ENCODE results near the gene NEBL.

Gene NEBL

GRCh38 chr10:20890491-20891337, 6.4 kb downstream of the NEBL start:
- H3K4me3 ChIP-seq (ENCODE audit: low read depth, low read length) = no peak overlapping the region
- peak; percentile 76 for DNase-seq (ENCODE audit: low read depth)

DNA sequence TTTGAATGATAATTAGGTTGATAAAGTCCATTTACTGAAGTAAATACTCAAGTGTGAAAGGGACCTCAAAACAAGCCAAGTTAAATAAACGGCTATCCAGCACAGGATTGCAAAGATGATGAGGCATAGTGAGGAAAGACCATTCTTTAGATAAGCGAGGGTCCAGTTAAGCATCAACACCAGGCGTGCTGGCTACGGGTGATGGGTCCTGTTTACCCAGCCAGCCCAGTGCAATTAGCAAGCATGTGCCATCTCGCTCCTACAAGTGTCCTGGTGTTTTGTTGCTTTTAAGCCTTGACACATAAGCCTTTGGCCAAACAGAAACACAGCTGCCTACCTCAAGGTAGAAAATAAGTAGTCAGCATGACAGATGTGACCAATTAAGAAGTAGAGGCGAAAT, 7.1 kb downstream of the NEBL start:
- no peak overlapping the region for H3K4me3 ChIP-seq (ENCODE audit: low read depth, low read length)
- peak; percentile 62 for DNase-seq (ENCODE audit: low read depth)
- TF ChIP-seq CTCF (conservative IDR thresholded peaks at IDR 0.05; ENCODE audit: low read depth, low read length) = no peak

More at GRCh38 chr10:20890491-20891337, 6.4 kb downstream of the NEBL start:
- TF ChIP-seq CTCF (conservative IDR thresholded peaks at IDR 0.05; ENCODE audit: low read depth, low read length) = no peak

GRCh38 chr10:20888620-20889330, 8.3 kb downstream of the NEBL start:
- no peak overlapping the region for H3K4me3 ChIP-seq (ENCODE audit: low read depth, low read length)
- TF ChIP-seq CTCF (conservative IDR thresholded peaks at IDR 0.05; ENCODE audit: low read depth, low read length) = peak; percentile 24
- DNase-seq (ENCODE audit: low read depth) = peak; percentile 63

GRCh38 chr10:20887706-20888555, 9.2 kb downstream of the NEBL start:
- TF ChIP-seq CTCF (conservative IDR thresholded peaks at IDR 0.05; ENCODE audit: low read depth, low read length) = no peak
- DNase-seq (ENCODE audit: low read depth) = no peak
- H3K4me3 ChIP-seq (ENCODE audit: low read depth, low read length) = no peak overlapping the region

DNA sequence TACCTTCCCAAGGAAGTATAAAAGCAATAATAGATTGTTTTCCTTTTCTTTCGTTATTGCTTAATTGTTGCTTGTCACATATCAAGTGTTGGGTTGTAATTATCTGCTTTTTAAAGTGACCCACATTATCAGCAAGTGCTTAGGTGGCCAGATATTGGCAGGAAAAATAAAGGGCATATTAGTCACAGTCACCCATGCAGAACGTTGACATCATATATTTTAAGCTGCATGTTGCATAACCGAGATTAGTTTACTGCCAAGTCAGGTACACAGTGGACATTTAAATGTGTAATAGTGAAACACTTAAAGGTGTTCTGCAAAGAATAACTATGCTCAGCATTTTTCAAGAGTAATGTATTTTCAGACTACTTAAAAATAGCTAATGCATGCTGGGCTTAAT, 11.4 kb downstream of the NEBL start:
- no peak for TF ChIP-seq CTCF (conservative IDR thresholded peaks at IDR 0.05; ENCODE audit: low read depth, low read length)
- no peak overlapping the region for H3K4me3 ChIP-seq (ENCODE audit: low read depth, low read length)
- no peak for DNase-seq (ENCODE audit: low read depth)

- DNase-seq (ENCODE audit: low read depth) = no peak
- TF ChIP-seq CTCF (conservative IDR thresholded peaks at IDR 0.05; ENCODE audit: low read depth, low read length) = no peak
- H3K4me3 ChIP-seq (ENCODE audit: low read depth, low read length) = no peak overlapping the region
Measured at GRCh38 chr10:20883552-20883951, 13.6 kb downstream of the NEBL start.
